OCI-LY1 (cell line): ENCODE measurements around the gene LRRC40.

Experiments
- CTCF ChIP-seq: fragments of 200-600 bp; sonication (generic), shearing (Covaris generic); IDR thresholded peaks from 2 replicates; pipeline ENCODE4 v1.5.1; 2017; ENCODE audit warnings: mild to moderate bottlenecking, antibody characterized with exemption, low read length, moderate library complexity, mixed read lengths
- EZH2 ChIP-seq: fragments of 200-600 bp; sonication (generic), shearing (Covaris generic); IDR thresholded peaks from 2 replicates; pipeline ENCODE4 v1.8.0; 2017; ENCODE audit warnings: borderline replicate concordance, mixed run types, mild to moderate bottlenecking, antibody characterized with exemption, low read length, moderate library complexity, mixed read lengths

GRCh38 chr1:70134148-70134547 lies 71.2 kb downstream of the LRRC40 start:
- TF ChIP-seq CTCF (no peak), EZH2 (no peak)
